ENCODE data around the gene NCOA5.

The NCOA5 gene

GRCh38 chr20:46085179-46085851 is 4.4 kb downstream of the NCOA5 start (continued):
- TF ChIP-seq ZNF280D (tag by site-specific recombination; IDR thresholded peaks at IDR 0.05) (no peak), PRDM2 (tag by site-specific recombination; IDR thresholded peaks at IDR 0.05; ENCODE audit: borderline replicate concordance) (no peak), ZNF843 (tag by site-specific recombination; IDR thresholded peaks at IDR 0.05) (peak; percentile 96), ZNF157 (tag by site-specific recombination; IDR thresholded peaks at IDR 0.05) (no peak), ZNF473 (tag by site-specific recombination; IDR thresholded peaks at IDR 0.05) (no peak), SETDB1 (IDR thresholded peaks at IDR 0.05; ENCODE audit: insufficient read length, low read length) (no peak), ZNF169 (tag by site-specific recombination; IDR thresholded peaks at IDR 0.05) (no peak), ZFP41 (tag by site-specific recombination; IDR thresholded peaks at IDR 0.05; ENCODE audit: borderline replicate concordance) (no peak), ZNF692 (tag by site-specific recombination; IDR thresholded peaks at IDR 0.05) (peak; percentile 69), ZBTB21 (tag by site-specific recombination; IDR thresholded peaks at IDR 0.05) (peak; percentile 81), PRDM6 (tag by site-specific recombination; IDR thresholded peaks at IDR 0.05) (peak; percentile 95), ZBTB1 (tag by site-specific recombination; IDR thresholded peaks at IDR 0.05) (peak; percentile 99), ZNF341 (tag by site-specific recombination; IDR thresholded peaks at IDR 0.05; ENCODE audit: low read depth) (no peak; the same call in 1 of the 2 replicates), ZSCAN18 (tag by site-specific recombination; IDR thresholded peaks at IDR 0.05) (peak; percentile 45; the same call in 1 of the 2 replicates), PRDM4 (tag by site-specific recombination; IDR thresholded peaks at IDR 0.05) (peak; percentile 93), ZBTB49 (tag by site-specific recombination; IDR thresholded peaks at IDR 0.05; ENCODE audit: low read depth) (no peak), SALL2 (tag by site-specific recombination; IDR thresholded peaks at IDR 0.05; ENCODE audit: borderline replicate concordance) (no peak), ZNF544 (tag by site-specific recombination; IDR thresholded peaks at IDR 0.05) (no peak), BCL11B (tag by site-specific recombination; IDR thresholded peaks at IDR 0.05; ENCODE audit: low read depth) (no peak), ZNF248 (tag by site-specific recombination; IDR thresholded peaks at IDR 0.05) (no peak)

Data from HEK293 (cell line).